GM21447 (cell line): Measurements from ENCODE around the gene GRK4.
"Not testable (repeated sequence)": the region's sequence is repeated elsewhere in the genome, so short reads cannot be mapped to it uniquely, and the experiment has no call there.

Source experiments
- ATAC-seq: cut with Tn5 transposase; IDR thresholded peaks from one replicate; pipeline ENCODE4 v1.9.1; 2021; ENCODE audit not compliant: unreplicated experiment

The GRK4 gene

DNA sequence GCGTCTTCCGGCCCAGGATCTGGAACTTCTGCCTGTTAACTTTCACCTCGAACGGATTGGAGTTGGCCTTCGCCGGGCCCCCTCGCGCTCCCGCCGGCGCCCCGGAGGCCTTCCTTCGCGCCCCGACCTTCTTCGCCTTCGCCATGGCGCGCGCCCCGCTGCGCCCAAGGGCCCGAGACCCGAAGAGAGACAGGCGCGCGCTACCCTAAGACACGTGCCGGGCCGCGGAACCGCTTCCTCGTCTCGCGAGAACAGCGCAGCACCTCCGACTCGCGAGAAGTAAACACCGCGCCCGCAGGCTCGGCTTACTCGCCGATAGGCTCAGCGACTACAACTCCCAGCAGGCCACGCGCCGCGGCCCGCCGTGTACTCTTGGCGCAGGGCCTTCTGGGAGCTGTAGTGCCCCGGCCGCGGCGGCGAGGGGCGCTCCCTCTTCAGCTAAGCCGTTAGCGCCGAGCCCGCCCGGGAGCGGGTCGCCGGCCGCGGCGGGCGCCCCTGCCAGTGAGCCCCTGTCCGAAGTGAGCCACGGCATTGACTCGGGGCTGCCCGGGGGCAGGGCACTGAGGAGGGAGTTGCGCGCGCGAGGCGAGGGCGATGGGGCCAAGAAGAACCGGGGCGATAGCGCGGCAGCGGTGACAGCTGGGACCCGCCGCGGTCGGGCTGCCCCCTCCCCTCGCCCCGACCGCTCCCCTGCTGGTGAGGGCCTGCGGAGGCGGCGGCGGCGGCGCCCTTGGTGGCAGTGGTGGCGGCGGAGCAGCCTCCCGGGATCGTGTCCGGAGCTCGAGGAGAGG lies at the start of gene GRK4, which contains the start of gene NOP14:
Gene GRK4, plus strand, starts transcription at position 397 of the 791 bp plus-strand sequence. CDS start 500 bp downstream, outside the sequence.
Gene NOP14, minus strand, starts transcription at position 232 of the 791 bp plus-strand sequence. Its CDS starts 87 bp downstream, at position 145.
- ATAC-seq = peak; percentile 80

DNA sequence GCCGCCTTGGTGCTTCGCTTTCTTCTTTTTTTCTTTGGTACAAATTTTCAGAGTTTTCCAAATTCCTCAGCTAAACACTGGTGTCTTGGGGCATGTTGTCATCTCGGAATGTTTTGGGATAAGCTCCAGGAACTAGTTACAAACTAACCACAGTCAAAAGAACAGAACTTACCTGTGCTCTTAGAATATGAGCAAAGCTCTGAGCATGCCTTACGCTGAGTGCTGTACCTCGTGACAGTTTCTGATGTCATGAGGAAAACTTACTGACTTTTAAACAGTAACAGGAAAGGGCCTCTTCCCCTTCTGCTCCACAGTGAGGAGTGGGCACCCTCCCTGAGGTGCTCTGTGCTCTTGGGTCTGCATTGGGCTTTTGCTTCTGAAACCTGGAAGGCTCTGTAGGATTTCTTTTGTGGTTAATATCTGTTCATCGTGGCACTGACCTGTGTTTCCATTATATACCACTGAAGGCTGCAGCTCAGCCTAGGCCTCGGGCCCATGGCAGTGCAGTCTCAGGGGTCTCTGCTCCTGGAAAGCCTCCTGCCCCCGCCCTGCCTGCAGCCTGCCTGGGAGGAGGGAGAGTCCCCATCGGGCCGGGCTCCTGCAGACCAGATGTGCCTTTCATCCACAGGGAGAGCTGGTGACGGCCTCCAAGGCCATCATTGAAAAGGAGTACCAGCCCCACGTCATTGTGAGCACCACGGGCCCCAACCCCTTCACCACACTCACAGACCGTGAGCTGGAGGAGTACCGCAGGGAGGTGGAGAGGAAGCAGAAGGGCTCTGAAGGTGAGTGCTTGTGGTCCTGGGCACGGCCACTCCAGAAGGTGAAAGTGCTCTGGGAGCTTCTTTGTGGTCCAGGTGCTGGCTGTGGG lies 48.9 kb upstream of the GRK4 start:
- ATAC-seq = peak; percentile 57

DNA sequence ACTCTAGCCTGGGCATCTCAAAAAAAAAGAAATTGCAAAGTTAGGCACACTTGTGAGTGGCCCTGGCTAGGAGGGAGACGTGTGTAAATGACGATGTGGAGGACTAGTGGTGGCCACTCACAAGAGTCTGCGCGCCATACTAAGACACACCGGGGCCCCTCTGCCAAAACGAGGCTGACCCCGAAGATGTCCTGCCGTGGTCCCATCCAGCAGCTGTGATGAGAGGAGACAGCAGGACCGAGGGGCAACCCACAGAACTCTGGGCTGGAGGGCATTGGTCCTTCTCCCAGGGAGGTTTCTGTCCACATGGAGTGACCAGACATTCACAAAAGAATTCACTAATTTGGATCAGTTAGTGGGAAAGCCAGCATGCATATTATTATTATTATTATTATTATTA lies 47.6 kb upstream of the GRK4 start:
- ATAC-seq = no peak

DNA sequence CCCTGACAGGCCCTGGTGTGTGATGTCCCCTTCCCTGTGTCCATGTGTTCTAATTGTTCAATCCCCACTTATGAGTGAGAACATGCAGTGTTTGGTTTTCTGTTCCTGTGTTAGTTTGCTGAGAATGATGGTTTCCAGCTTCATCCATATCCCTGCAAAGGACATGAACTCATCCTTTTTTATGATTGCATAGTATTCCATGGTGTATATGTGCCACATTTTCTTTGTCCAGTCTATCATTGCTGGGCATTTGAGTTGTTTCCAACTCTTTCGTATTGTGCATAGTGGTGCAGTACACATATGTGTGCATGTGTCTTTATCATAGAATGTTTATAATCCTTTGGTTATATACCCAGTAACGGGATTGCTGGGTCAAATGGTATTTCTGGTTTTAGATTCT lies 46.7 kb upstream of the GRK4 start:
- ATAC-seq = not testable (repeated sequence)

DNA sequence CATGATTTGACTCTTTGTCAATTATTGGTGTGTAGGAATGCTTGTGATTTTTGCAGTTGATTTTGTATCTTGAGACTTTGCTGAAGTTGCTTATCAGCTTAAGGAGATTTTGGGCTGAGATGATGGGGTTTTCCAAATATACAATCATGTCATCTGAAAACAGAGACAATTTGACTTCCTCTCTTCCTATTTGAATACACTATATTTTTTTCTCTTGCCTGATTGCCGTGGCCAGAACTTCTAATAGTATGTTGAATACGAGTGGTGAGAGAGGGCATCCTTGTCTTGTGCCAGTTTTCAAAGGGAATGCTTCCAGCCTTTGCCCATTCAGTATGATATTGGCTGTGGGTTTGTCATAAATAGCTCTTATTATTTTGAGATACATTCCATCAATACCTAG lies 45.1 kb upstream of the GRK4 start:
- not testable (repeated sequence) for ATAC-seq

DNA sequence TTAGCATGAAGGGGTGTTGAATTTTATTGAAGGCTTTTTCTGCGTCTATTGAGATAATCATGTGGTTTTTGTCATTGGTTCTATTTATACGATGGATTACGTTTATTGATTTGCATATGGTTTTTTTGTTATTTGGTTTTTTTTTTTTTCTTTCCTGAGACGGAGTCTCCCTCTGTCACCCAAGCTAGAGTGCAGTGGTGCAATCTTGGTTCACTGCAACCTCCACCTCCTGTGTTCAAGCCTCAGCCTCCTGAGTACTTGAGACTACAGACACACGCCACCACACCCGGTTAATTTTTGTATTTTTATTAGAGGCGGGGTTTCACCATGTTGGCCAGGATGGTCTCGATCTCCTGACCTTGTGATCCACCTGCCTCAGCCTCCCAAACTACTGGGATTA lies 44.7 kb upstream of the GRK4 start:
- ATAC-seq = not testable (repeated sequence)

DNA sequence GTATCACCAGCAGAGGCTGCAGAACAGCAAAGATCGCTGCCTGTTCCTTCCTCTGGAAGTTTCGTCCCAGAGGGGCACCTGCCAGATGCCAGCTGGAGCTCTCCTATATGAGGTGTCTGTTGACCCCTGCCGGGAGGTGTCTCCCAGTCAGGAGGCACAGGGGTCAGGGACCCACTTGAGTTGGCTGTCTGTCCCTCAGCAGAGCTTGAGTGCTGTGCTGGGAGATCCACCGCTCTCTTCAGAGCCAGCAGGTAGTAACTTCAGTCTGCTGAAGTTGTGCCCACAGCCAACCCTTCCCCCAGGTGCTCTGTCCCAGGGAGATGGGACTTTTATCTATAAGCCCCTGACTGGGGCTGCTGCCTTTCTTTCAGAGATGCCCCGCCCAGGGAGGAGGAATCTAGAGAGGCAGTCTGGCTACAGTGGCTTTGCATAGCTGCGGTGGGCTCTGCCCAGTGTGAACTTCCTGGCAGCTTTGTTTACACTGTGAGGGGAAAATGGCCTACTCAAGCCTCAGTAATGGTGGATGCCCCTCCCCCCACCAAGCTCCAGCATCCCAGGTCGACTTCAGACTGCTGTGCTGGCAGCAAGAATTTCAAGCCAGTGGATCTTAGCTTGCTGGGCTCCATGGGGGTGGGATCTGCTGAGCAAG lies 40.8 kb upstream of the GRK4 start:
- not testable (repeated sequence) for ATAC-seq

DNA sequence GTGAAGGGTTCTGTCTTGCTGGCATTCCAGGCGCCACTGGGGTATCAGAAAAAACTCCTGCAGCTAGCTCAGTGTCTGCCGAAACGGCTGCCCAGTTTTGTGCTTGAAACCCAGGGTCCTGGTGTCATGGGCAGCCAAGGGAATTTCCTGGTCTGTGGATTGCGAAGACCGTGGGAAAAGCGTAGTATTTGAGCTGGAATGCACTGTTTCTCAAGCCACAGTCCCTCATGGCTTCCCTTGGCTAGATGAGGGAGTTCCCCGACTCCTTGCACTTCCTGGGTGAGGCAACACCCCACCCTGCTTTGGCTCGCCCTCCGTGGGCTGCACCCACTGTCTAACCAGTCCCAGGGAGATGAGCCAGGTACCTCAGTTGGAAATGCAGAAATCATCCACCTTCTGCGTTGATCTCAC lies 40.2 kb upstream of the GRK4 start:
- ATAC-seq = no peak

DNA sequence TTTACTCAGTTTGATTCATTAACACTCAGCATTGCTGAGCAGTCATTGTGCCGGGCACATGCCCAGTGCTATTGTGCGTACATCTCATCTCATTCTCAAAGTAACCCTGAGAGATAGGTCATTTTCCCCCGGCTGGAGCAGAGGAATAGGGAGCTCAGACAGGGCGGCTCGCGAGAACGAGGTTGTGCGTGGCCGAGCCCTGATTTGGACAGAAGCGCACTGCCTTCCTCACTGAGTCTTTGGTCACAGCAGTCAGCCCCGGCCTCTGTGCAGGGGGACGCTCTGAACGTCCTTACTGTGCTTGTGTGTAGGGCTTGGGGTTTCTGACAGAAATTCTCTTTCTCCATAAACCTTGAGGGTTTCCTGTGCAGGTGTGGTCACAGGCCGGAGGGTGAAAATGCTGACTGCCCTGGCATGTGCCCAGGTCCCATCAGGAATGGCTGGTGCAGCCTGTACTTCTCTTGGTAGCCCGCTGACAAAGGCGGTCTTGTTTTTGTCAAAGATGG lies 39.6 kb upstream of the GRK4 start:
- no peak for ATAC-seq

DNA sequence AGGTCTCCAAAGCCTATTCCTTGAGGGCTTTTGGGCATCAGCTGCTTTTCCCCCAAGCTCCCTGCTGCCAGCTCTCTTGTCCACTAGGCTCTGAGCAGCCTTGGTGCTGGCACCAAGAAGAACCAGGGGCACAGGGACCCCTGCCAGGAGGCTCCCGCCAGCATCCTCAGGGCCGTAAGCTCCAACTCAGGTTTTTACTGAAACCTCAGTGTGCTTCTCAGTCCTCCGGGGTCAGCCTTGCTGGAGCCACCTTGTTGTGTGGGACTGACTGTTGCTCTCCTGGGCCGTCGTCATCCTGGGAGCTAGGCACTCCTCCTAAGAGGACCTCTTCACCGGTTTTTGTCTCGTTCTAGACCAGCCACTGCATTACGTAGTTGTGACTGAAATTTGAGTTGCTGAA lies 39.1 kb upstream of the GRK4 start:
- ATAC-seq = no peak

DNA sequence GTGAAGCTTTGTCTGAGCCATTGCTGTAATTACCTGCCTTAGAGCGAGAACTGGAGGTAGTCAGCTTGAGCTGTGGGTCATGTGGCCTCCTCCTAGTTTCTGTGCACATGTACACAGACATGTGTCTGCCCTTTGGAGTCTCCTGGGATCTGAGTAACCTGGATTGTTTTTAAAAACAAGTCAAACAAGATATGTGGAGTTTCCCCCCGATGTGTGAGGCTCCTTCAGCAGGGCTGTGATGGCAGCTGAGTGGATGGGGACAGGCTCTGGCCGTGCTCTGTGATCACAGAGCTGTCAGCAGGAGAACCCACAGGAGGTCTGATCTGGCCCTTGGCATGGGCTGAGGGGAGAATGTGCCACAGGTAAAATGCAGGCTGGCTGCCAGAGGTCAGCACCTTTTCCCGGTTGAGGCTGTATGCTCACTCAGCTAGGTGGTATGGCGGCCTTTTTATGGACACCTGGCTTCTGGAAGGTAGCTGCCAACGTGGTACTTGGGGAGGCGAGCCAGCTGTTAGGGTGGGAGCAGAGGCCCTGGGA lies 38.5 kb upstream of the GRK4 start:
- ATAC-seq = no peak

DNA sequence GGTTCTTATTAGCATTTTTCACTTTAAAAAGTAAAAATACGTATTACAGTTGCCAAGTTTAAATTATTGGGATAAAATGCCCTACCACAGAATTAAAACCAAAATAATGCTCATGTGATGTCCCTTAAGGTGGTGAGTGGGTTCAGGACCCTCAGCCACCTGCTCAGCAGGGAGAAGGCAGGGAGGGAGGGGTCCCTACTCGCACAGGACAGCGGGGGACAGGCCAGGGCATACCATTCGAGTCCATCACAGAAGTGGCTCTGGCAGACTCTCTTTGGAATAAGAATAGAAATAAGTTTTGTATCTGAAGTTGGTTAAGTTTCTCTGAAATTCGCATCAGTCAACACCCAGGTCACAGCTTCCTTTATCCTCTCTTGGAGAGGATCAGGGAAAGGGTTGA lies 37.9 kb upstream of the GRK4 start:
- no peak for ATAC-seq

DNA sequence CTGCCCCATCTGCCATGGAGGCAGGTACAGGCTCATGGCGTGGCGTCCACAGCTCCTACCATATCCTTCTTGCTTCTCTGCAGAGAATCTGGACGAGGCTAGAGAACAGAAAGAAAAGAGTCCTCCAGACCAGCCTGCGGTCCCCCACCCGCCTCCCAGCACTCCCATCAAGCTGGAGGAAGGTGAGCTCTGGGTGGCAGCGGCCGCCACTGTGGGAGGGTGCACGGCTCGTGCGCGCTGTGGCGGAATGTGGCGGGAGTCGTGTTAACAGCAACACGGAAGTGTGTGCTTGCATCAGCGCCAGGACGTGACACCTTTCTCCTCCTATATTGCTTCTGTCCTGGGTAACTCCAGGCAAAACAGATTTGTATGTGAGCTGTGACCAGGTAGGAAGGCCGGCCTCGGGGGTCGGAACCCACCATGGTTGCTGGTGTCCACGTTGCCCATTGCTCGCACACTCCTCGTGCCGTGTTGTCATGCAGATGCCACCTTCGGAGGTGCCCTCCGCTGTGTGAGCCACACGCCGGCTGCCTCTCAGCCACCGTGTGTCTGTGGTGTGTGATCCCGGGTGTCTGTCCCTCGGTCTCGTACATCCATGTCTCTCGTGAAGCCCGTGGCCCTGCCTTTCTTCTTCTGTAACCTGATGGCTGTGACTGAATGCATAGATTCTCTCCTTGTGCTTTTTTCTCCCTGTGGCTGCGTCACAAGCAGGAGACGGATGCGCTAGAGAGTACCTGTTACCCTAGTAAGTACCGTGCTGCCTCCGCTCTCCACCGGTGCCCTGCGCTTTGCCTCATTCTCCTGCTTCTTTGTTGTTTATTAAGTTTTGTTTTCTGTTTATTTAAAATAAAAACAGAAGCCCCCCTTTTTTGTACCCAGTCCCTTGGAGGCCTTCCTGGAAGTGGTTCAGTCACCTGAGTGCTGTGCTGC lies 37.2 kb upstream of the GRK4 start:
- ATAC-seq = no peak

DNA sequence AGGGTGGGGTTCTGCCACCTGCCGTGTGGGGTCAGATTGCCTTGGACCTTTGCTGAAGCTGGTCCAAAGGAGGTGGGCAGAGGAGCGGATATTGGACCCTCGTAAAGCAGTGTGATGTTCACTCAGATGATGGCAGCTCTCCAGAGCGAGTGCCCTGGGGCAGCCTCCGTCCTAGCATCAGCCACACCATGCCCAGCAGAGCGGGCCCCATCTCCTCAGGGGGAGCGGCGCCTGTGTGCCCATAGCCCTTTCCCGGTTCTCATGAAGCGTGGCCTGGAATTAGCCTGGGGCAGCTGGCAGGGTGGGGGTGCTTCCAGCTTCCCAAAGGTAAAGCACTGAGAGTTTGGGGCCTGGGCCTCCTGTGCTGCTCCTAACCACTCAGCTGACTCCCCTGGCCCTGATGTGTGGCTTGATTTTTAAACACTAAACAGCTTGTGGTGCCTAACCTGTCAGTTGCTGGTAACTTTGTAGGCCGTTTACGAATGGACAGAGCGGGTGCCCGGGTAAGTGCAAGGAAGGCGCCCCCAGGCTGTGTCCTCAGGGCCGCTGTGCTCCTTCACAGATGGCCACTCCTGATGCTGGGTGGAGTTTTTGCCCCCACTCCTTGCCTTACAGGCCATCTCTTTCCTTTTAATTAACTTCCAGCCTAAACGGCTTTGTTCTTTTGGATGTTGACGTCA lies 36.2 kb upstream of the GRK4 start:
- no peak for ATAC-seq

DNA sequence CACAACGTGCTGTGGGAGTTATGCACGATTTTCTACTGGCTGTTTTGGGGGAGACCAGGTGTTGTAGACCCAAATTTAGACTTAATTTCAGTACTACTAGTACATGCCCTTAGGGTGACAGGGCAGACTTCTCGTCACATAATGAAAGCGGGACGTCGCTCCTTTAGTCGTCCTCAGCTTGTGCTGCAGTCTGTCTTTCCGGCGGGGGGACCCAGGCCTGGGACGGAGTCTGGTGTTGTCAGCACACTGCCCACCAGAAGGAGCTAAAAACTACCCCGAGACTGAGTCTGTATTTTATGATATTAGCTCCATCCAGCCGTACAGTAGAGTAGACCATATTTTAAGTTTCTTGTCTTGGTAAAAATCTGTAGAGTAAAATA lies 35.7 kb upstream of the GRK4 start:
- no peak for ATAC-seq

DNA sequence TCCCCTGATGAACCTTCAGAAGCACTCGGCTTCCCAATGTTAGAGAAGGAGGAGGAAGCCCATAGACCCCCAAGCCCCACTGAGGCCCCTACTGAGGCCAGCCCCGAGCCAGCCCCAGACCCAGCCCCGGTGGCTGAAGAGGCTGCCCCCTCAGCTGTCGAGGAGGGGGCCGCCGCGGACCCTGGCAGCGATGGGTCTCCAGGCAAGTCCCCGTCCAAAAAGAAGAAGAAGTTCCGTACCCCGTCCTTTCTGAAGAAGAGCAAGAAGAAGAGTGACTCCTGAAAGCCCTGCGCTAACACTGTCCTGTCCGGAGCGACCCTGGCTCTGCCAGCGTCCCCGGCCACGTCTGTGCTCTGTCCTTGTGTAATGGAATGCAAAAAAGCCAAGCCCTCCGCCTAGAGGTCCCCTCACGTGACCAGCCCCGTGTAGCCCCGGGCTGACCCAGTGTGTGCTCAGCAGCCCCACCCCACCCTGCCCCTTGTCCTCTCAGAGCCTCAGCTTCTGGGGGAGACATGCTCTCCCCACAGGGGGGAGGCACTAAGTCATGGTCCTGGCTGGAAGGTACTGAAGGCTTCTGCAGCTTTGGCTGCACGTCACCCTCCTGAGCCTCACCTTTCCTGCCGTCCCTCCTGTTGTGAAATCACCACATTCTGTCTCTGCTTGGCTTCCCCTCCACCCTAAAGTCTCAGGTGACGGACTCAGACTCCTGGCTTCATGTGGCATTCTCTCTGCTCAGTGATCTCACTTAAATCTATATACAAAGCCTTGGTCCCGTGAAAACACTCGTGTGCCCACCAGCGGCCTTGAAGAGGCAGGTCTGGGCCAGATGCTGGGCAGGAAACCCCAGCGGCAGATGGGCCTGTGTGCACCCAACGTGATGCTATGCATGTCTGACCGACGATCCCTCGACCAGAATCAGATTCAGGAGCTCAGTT lies 34.9 kb upstream of the GRK4 start:
- no peak for ATAC-seq

DNA sequence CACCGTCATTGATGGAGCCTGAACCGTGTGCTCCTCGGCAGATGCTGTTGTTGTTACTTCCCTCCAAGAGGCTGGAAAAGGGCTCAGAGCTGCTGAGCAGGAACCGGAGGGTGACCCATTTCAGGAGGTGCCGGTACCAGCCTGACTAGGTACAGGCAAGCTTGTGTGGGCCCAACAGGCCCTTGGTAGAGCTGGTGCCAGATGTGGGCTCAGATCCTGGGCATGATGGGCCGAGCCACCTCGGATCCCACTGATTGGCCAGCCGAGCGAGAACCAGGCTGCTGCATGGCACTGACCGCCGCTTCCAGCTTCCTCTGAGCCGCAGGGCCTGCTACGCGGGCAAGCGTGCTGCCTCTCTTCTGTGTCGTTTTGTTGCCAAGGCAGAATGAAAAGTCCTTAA lies 33.9 kb upstream of the GRK4 start:
- ATAC-seq = no peak

DNA sequence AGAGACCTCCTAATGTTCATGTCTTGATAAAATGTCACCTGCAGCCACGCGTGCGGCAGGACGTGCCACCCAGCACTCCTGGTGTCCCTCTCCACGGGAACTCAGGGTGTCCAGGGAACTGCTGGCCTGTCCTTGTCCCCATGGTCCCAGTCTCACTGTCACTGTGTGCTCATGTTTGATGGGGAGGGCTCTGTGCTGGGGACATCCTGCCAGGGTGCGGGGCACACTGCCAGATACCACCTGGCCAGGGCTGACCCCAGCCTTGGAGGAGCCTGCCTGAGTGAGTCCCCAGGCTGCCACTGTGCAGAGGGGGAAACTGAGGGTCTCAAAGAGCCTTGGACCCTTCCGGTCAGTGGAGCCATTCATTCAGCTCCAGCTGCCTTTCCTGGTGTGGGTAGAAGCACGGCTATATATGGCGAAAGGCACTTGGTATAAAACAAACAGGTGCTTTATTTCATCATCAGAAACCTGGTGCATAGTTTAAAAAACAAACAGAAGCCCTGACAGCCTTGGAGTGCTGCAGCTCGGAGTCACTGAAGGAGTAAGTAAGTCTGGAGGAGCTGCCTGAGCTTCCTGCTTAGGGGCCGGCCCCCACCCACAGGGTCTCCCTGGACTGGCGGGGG lies 33.1 kb upstream of the GRK4 start:
- ATAC-seq = no peak
